Measurements from ENCODE around the gene DCXR. TPM values are rescaled to one million over a fixed set of nuclear protein-coding genes. Genes with fewer than 3 reads are reported as not detected.

Gene DCXR
- total RNA-seq, 4 donors from 2014 or later = 49.4 to 117 (median 71.3) TPM

DNA sequence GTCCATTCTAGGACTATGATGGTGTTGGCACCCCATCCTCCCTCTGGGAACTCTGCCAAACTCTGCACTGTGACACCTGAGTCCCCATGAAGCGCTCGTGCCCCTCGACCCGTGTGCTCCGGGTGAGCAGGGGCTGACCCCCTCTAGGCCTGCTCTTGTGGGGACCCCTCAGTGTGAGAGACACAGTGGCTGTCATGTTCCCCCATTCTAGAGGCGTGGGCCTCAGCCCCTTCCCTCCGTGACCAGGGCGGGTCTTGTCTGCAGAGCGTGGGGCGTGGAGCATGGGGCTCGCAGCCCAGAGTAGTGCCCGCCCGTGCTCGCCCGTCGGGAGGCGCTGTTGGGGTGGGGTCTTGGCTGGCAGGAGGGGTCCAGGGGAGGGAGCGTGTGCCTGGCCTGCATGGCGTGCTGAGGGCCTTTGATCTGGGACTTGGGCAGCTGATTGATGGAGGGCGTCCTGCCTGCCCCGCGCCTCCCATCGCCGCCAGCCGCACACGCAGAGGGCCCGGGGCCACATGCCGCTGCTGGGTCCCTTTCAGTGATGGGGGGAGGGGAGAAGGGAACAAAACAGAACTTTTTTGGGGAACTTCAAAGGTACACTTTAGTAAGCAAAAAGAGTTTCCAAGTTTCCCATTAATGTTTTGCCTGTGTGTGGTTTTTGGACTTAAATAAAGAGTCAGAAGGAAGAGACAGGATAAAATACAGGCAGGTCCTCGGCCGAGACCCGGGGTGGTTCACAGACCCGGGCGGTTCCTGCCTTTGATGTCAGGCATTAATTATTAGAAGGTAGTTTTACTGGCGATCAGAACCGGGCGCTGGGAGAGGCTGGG, 37.3 kb downstream of the DCXR start:
- no peak overlapping the region for H3K4me3 ChIP-seq
- no peak overlapping the region for H3K27ac ChIP-seq
- no peak for DNase-seq
- TF ChIP-seq POLR2A (IDR thresholded peaks at IDR 0.05) (no peak), EP300 (IDR thresholded peaks at IDR 0.05; ENCODE audit: low read depth) (no peak), POLR2AphosphoS5 (IDR thresholded peaks at IDR 0.05) (no peak)
- TF ChIP-seq, protein P1, sequence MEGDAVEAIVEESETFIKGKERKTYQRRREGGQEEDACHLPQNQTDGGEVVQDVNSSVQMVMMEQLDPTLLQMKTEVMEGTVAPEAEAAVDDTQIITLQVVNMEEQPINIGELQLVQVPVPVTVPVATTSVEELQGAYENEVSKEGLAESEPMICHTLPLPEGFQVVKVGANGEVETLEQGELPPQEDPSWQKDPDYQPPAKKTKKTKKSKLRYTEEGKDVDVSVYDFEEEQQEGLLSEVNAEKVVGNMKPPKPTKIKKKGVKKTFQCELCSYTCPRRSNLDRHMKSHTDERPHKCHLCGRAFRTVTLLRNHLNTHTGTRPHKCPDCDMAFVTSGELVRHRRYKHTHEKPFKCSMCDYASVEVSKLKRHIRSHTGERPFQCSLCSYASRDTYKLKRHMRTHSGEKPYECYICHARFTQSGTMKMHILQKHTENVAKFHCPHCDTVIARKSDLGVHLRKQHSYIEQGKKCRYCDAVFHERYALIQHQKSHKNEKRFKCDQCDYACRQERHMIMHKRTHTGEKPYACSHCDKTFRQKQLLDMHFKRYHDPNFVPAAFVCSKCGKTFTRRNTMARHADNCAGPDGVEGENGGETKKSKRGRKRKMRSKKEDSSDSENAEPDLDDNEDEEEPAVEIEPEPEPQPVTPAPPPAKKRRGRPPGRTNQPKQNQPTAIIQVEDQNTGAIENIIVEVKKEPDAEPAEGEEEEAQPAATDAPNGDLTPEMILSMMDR (IDR thresholded peaks at IDR 0.05) = no peak
- no peaks in the 10 kb centered on the region for H3K27me3 ChIP-seq
- in situ Hi-C loops (cut with MboI; ENCODE audit: low pct_ligation_motif_present in 1 of 4, low pct_unique_long_range_greater_than_20kb in 1 of 4, low sequenced_read_pairs in 3 of 4) (no loop called here), intact Hi-C loops (cut with DNase I; ENCODE audit: low total_unique reads) (no loop called here)
- H3K9me3 ChIP-seq = no peaks in the 10 kb centered on the region
- 47 to 65% methylated on average over 8 to 35 of the region's 36 CpGs for WGBS, 2 donors (ENCODE audit: low coverage in 1 of 2)
- no peaks in the 10 kb centered on the region for H3K36me3 ChIP-seq
- peaks cover 6 to 19% (median 11%) of the 10 kb centered on the region in 4 donors for H3K4me1 ChIP-seq

DNA sequence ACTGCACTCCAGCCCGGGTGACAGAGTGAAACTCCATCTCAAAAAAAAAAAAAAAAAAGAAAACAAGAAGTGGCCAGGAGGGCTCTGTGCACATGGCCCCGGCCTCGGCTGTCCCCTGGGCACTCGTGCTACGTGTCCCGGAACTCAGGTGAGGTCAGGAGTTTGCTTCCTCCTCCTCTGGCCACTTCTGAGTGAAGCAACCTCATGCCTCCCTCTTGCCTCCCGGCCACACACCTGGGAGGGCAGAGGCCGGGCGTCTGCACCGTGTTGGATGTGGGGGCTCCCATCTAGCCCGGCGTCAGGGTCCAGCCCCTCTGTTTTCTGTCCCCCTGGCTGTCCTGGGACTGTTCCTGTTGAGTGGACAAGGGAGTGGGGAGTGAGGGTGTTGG, 37.9 kb downstream of the DCXR start:
- Histone ChIP-seq H3K36me3 (no peaks in the 10 kb centered on the region), H3K9me3 (no peaks in the 10 kb centered on the region), H3K27me3 (no peaks in the 10 kb centered on the region), H3K4me1 (peaks cover 6 to 19% (median 11%) of the 10 kb centered on the region in 4 donors), H3K4me3 (no peak overlapping the region), H3K27ac (no peak overlapping the region)
- intact Hi-C loops (cut with DNase I; ENCODE audit: low total_unique reads) (no loop called here), in situ Hi-C loops (cut with MboI; ENCODE audit: low pct_ligation_motif_present in 1 of 4, low pct_unique_long_range_greater_than_20kb in 1 of 4, low sequenced_read_pairs in 3 of 4) (no loop called here)
- 80 to 91% methylated on average over 2 to 12 of the region's 12 CpGs for WGBS, 2 donors (ENCODE audit: low coverage in 1 of 2)
- no peak for DNase-seq
- TF ChIP-seq POLR2A (IDR thresholded peaks at IDR 0.05) = no peak
- no peak for TF ChIP-seq EP300 (IDR thresholded peaks at IDR 0.05; ENCODE audit: low read depth)
- no peak for TF ChIP-seq POLR2AphosphoS5 (IDR thresholded peaks at IDR 0.05)
- TF ChIP-seq, protein P1 (IDR thresholded peaks at IDR 0.05) = no peak

DNA sequence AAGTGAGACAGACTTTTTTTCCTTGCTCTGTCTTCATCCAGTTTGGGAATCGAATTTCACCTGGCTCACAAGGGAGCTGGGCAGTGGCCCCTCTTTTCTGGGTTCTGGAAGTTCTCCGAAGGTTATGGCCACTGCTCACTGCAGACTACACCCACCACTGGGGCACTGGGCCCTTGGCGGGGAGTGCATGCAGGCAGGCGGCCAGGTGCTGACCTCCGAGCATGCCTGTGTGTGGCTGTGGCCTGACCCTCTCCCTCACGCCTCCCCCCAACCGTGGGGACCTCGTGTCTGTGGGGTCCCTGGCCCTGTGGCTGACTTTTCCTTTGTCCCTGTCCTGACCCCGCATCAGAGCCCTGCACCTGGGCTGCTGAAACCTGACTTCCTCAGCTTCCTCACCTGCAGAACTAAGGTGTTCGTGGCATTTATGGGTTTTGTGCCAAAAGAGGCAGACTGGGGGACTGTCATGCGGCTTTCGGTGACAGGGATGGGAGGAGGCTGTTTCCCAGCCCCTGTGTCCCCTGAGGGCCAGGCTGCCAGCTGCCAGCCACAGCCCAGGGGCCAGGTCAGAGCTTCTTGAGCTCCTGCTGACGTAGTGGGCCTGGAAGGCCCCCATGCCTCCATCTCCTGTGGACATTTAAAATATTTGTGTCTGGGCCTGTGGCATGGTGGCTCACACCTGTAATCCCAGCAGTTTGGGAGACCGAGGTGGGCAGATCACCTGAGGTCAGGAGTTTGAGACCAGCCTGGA, 38.6 kb downstream of the DCXR start:
- Histone ChIP-seq H3K9me3 (no peaks in the 10 kb centered on the region), H3K27ac (no peak overlapping the region), H3K36me3 (no peaks in the 10 kb centered on the region), H3K27me3 (no peaks in the 10 kb centered on the region), H3K4me1 (peaks cover 0 to 15% (median 11%) of the 10 kb centered on the region in 4 donors), H3K4me3 (no peak overlapping the region)
- no peak for TF ChIP-seq EP300 (IDR thresholded peaks at IDR 0.05; ENCODE audit: low read depth)
- TF ChIP-seq POLR2A (IDR thresholded peaks at IDR 0.05) = no peak
- no peak for TF ChIP-seq POLR2AphosphoS5 (IDR thresholded peaks at IDR 0.05)
- TF ChIP-seq, protein P1 (IDR thresholded peaks at IDR 0.05) = no peak
- DNase-seq = no peak
- intact Hi-C loops (cut with DNase I; ENCODE audit: low total_unique reads) (no loop called here), in situ Hi-C loops (cut with MboI; ENCODE audit: low pct_ligation_motif_present in 1 of 4, low pct_unique_long_range_greater_than_20kb in 1 of 4, low sequenced_read_pairs in 3 of 4) (no loop called here)
- WGBS, 2 donors (ENCODE audit: low coverage in 1 of 2) = 71 to 92% methylated on average over 6 to 14 of the region's 14 CpGs

DNA sequence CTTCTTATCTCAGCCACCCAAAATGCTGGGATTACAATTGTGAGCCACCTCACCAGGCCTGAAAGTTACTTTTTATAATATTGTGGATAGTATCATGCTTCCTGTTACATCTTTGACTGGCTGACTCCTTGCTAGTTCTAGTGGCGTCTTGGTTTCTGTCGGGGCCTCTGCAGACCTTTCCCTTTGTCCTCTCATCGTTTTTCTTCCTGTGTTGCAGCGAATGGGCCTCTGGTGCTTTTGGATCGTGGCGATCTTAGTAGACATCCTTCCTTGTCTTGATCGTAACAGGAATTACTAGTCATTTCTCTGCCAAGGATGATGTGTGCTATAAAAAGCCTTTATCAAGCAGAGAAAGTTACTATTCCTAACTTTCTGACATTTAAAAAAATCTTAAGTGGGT, 39.3 kb downstream of the DCXR start:
- H3K36me3 ChIP-seq = no peaks in the 10 kb centered on the region

More for the DNA sequence above, 39.3 kb downstream of the DCXR start:
- no peak for DNase-seq
- no peak for TF ChIP-seq POLR2A (IDR thresholded peaks at IDR 0.05)
- no peak for TF ChIP-seq POLR2AphosphoS5 (IDR thresholded peaks at IDR 0.05)
- TF ChIP-seq, protein P1 (IDR thresholded peaks at IDR 0.05) = no peak
- no peak for TF ChIP-seq EP300 (IDR thresholded peaks at IDR 0.05; ENCODE audit: low read depth)
- in situ Hi-C loops (cut with MboI; ENCODE audit: low pct_ligation_motif_present in 1 of 4, low pct_unique_long_range_greater_than_20kb in 1 of 4, low sequenced_read_pairs in 3 of 4) = no loop called here
- Histone ChIP-seq H3K27me3 (no peaks in the 10 kb centered on the region), H3K4me3 (no peak overlapping the region), H3K4me1 (peaks cover 0 to 12% (median 8%) of the 10 kb centered on the region in 4 donors), H3K9me3 (no peaks in the 10 kb centered on the region), H3K27ac (no peak overlapping the region)
- 91 to 98% methylated on average over 5 to 7 of the region's 7 CpGs for WGBS, 2 donors (ENCODE audit: low coverage in 1 of 2)
- intact Hi-C loops (cut with DNase I; ENCODE audit: low total_unique reads) = no loop called here

Measured in transverse colon (tissue), 4 donors.